BE2C (cell line): Measurements from ENCODE around the gene MYMK.

Source experiments
- DNase-seq: peaks from one replicate; pipeline ENCODE4 v3.0.0-alpha.2; 2020
- H3K27me3 ChIP-seq: fragments of 250-450 bp; sonication (Bioruptor Pico); 2 replicates; pipeline ENCODE4 v1.5.1; 2020; ENCODE audit warnings: mild to moderate bottlenecking
- H3K36me3 ChIP-seq: fragments of 250-450 bp; sonication (Bioruptor Pico); 2 replicates; pipeline ENCODE4 v1.5.1; 2020; ENCODE audit warnings: mild to moderate bottlenecking
- H3K4me1 ChIP-seq: fragments of 250-450 bp; sonication (Bioruptor Pico); 2 replicates; pipeline ENCODE4 v1.5.1; 2020
- H3K4me3 ChIP-seq: 2 replicates; pipeline ENCODE4 v1.5.1; 2011; ENCODE audit warnings: low read depth, low read length
- H3K9me3 ChIP-seq: fragments of 250-450 bp; sonication (Bioruptor Pico); 2 replicates; pipeline ENCODE4 v1.5.1; 2020
- TF ChIP-seq, protein P1 (sequence below): IDR thresholded peaks from 2 replicates; pipeline ENCODE4 v1.5.1; 2012; ENCODE audit warnings: mild to moderate bottlenecking, low read depth, low read length

The MYMK gene

DNA sequence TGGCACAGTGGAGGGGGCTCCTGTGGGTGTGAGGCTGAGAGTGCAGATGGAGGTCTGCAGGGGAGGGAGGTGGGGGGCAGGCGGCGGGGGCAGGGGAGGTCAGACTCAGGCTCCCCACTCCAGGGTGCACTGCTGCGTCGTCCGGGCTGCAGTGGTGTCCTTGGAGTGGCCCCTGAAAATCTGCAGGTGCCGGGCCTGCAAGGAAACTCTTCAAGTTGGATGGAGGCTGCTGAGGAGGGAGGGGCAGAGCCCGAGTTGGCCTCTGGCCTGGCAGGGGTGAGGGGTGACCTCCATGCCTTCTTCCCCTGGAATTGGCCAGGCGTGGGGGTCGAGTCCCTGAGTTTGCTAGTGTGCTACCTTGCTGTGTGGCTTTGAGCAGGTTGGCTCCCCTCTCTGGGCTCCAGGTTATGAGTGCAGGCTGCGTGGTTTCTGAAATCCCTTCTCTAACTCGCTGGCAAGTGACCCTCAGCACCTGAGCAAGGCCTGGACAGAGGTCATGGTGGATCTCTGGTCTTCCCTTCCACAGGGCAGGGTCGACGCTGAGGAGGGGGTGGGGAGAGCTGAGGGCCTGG is 10.6 kb upstream of the MYMK start:
- TF ChIP-seq, protein P1, sequence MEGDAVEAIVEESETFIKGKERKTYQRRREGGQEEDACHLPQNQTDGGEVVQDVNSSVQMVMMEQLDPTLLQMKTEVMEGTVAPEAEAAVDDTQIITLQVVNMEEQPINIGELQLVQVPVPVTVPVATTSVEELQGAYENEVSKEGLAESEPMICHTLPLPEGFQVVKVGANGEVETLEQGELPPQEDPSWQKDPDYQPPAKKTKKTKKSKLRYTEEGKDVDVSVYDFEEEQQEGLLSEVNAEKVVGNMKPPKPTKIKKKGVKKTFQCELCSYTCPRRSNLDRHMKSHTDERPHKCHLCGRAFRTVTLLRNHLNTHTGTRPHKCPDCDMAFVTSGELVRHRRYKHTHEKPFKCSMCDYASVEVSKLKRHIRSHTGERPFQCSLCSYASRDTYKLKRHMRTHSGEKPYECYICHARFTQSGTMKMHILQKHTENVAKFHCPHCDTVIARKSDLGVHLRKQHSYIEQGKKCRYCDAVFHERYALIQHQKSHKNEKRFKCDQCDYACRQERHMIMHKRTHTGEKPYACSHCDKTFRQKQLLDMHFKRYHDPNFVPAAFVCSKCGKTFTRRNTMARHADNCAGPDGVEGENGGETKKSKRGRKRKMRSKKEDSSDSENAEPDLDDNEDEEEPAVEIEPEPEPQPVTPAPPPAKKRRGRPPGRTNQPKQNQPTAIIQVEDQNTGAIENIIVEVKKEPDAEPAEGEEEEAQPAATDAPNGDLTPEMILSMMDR = no peak
- peaks cover 31% of the 10 kb centered on the region for H3K4me1 ChIP-seq

DNA sequence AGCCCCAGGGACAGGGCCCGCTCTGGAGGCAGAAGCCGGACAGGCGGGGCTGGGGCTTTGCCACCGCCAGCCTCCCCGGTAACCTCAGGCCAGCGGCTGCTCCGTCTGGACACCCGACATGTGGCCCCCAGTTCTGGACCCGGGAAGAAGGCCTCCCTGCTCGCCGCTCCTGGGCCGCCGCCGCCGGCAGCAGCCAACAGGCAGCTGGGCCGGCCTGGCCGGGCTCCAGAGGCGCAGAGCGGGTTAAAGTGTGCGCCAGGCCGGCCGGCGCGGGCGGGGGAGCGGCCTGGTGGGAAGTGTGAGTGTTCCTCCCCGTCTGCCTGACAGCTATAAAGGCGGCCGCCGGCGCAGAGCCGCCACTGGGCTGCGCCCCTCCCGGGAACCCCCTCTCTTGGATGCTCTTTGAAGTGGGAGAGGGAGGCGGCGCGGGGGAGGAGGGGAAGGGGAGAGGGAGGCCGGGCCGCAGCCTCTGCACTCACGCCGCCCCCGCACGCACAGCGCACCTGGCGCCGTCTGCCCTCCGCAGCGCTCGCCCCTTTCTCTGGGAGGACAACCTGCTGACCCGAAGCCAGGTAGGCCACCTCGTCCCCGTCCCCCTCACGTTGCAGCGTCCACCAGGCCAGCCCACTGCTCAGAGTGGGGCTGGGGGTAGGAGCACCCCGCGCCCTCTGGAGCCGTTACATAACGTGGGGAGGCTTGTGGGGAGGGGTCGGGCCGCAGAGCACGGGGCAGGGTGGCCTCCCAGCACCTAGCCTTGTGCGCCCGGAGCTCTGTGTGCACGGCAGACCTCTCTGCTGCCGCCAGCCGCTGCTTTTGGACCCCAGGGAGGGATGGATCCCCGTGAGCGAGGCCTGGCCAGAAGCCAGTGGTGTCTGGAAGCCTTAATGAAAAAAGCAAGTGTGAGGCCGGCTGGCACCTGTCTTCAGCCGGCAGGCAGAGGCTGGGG is 9.9 kb upstream of the MYMK start, which contains the start of gene ADAMTSL2:
Gene ADAMTSL2 (plus strand): TSS at position 359 of the 946 bp plus-strand sequence. CDS start 2,009 bp downstream, outside the sequence.
- no peaks in the 10 kb centered on the region for H3K36me3 ChIP-seq
- TF ChIP-seq, protein P1 = no peak
- no peaks in the 10 kb centered on the region for H3K27me3 ChIP-seq
- H3K4me3 ChIP-seq = peak within 1 kb of the TSS; percentile 58
- H3K4me1 ChIP-seq = peaks cover 31% of the 10 kb centered on the region
- H3K9me3 ChIP-seq = no peaks in the 10 kb centered on the region
- peak; percentile 94 for DNase-seq

More for the DNA sequence above, 10.6 kb upstream of the MYMK start:
- H3K4me3 ChIP-seq = peak overlapping the region; percentile 34
- H3K27me3 ChIP-seq = no peaks in the 10 kb centered on the region
- no peaks in the 10 kb centered on the region for H3K9me3 ChIP-seq
- H3K36me3 ChIP-seq = no peaks in the 10 kb centered on the region
- no peak for DNase-seq

DNA sequence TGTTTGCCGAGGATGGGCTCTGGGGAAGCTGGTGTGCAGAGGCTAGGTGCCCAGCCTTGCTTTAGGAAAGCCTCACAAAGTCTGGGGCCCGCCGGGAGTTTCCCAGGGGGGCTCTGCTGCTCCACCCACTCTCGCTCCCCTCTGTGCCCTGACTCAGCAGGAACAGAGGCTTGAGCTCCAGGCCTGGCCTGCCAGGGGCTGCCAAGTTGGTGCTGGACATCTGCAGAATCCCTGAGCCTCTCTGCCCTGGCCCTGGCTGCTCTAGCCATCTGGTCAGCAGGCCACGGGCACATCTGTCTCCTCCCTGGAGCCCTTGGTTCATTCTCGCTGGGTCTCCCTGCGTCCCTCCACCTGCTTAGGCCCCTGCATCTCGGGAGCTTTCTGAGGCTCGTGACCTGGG is 9.1 kb upstream of the MYMK start:
- Histone ChIP-seq H3K4me3 (peak overlapping the region; percentile 58), H3K36me3 (no peaks in the 10 kb centered on the region), H3K27me3 (no peaks in the 10 kb centered on the region), H3K4me1 (peaks cover 36% of the 10 kb centered on the region), H3K9me3 (no peaks in the 10 kb centered on the region)
- DNase-seq = peak; percentile 56
- TF ChIP-seq, protein P1 = no peak

DNA sequence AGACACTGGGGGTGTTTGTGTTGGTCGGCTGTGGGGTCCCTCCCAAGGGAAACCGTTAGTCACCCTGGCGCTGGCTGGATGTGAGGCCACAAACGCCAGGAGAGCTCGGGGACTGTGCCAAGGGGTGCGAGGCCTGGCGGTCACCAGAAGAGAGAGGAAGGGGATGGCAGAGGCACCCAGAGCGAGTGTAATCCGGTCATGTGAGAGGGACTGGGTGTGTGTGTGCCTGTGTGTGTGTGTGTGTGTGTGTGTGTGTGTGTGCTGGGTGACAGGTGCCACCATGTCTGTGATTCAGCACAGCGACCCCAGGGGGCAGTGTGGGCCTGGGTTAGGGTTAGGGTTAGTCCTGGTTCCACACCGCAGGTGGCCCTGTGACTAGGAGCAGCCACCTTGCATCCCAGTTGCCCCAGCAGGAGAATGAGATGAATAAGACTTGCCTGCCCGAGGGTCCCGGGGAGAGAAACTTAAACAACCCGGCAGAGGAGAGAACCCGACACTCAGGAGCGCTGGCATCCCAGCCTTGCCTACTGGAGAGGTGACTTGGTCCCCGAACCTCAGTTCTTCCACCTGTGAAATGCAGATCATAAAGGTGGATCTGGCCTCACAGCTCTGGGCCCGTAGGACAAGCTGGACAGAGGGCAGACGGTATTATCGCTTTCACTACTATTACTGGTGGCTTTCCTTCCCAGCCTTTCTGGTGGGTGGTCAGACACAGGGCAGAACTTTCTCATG is 8.3 kb upstream of the MYMK start:
- H3K9me3 ChIP-seq = no peaks in the 10 kb centered on the region
- H3K4me3 ChIP-seq = no peak overlapping the region
- peak; percentile 90 for DNase-seq
- TF ChIP-seq, protein P1 = peak; percentile 85
- no peaks in the 10 kb centered on the region for H3K36me3 ChIP-seq
- no peaks in the 10 kb centered on the region for H3K27me3 ChIP-seq
- peaks cover 39% of the 10 kb centered on the region for H3K4me1 ChIP-seq

DNA sequence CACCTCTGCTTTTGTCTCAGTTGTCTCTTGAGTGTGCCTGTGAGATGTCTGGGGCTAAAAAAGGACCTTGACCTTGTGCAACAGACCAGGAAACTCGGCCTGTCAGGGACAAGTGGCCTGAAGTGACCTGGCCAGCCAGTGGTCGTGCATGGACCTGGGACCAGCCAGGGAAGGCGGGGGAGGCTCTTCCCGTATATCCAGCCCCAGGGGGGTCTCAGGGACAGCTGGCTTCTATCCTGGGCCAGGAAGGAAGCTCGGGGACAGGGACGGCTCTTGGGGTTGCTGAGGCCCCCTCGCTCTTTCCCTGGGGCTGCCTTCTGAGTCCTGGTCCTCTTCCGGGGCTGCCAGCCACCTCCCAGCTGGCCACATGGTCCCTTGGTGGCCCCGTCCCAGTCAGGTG is 6.5 kb upstream of the MYMK start:
- TF ChIP-seq, protein P1 = no peak
- no peak overlapping the region for H3K4me3 ChIP-seq
- peaks cover 52% of the 10 kb centered on the region for H3K4me1 ChIP-seq
- no peaks in the 10 kb centered on the region for H3K9me3 ChIP-seq
- H3K27me3 ChIP-seq = no peaks in the 10 kb centered on the region
- no peaks in the 10 kb centered on the region for H3K36me3 ChIP-seq
- DNase-seq = no peak
